HG03439 (cell line): Measurements from ENCODE around the gene COL5A2.

ENCODE experiments used
- ATAC-seq: cut with Tn5 transposase; IDR thresholded peaks from one replicate; pipeline ENCODE4 v1.9.1; 2021; ENCODE audit warnings: mild to moderate bottlenecking, moderate library complexity; ENCODE audit not compliant: unreplicated experiment

COL5A2 gene

GRCh38 chr2:189008555-189009262, 170.9 kb downstream of the COL5A2 start:
- ATAC-seq: no peak

GRCh38 chr2:189002079-189002478, 177.5 kb downstream of the COL5A2 start:
- no peak for ATAC-seq

- no peak for ATAC-seq
Measured at GRCh38 chr2:189000221-189000620, 179.3 kb downstream of the COL5A2 start.

- no peak for ATAC-seq
Measured at GRCh38 chr2:188997263-188997662, 182.3 kb downstream of the COL5A2 start.

GRCh38 chr2:188993247-188993646, 186.3 kb downstream of the COL5A2 start:
- ATAC-seq: no peak

GRCh38 chr2:188986839-188987238, 192.7 kb downstream of the COL5A2 start:
- ATAC-seq: no peak

GRCh38 chr2:188984680-188985079, 194.9 kb downstream of the COL5A2 start:
- ATAC-seq: no peak

- ATAC-seq: no peak
Measured at GRCh38 chr2:188984065-188984491, 195.5 kb downstream of the COL5A2 start.

GRCh38 chr2:188983427-188984064, 196.0 kb downstream of the COL5A2 start:
- no peak for ATAC-seq
